Endothelial cell of umbilical vein (primary cell): ENCODE results near the gene ZNF813. TPM values are rescaled to one million over a fixed set of nuclear protein-coding genes. Genes with fewer than 3 reads are reported as not detected.

Experiments used
- BruUV-seq: library from RNA; stranded (reverse); fragments of 400-500 nt; replicated peaks from 2 replicates; lab custom pipeline; 2021; lab: Mats Ljungman, UMichigan
- CTCF ChIA-PET: fragments of 300-600, 350-600 bp; sonication (Branson Sonifier 250); formaldehyde crosslinking; loops from one replicate; lab custom pipeline; 2021; ENCODE audit warnings: antibody characterized with exemption, inconsistent platforms; lab: Charles Lee
- POLR2A ChIA-PET: fragments of 300-600, 350-600 bp; sonication (Branson Sonifier 250); formaldehyde crosslinking; loops from one replicate; lab custom pipeline; 2021; ENCODE audit warnings: antibody characterized with exemption, inconsistent platforms; lab: Charles Lee
- DNase-seq: peaks from one replicate; pipeline ENCODE4 v3.0.0-alpha.2; 2011; ENCODE audit warnings: low read depth, low spot score
- FAIRE-seq: peaks from 2 replicates; lab custom pipeline; 2011; peaks lifted over from hg19 to GRCh38; lab: Jason Lieb, UNC
- H2AFZ ChIP-seq: 2 replicates; pipeline ENCODE4 v1.6.0; 2012; ENCODE audit warnings: low read depth, low read length, control low read depth, inconsistent platforms
- H3K27ac ChIP-seq: 2 replicates; pipeline ENCODE4 v1.5.1; 2011; ENCODE audit warnings: low read depth, mild to moderate bottlenecking, control low read depth, low read length, moderate library complexity; ENCODE audit not compliant: insufficient read depth
- H3K27me3 ChIP-seq, 2 experiments: 2 replicates each; pipeline versions ENCODE4 v1.6.0 to v1.6.1; 2011; ENCODE audit warnings: low read length in 2 of 2, mixed read lengths in 1 of 2; ENCODE audit not compliant: control insufficient read depth in 2 of 2, insufficient read depth in 2 of 2
- H3K36me3 ChIP-seq, 2 experiments: 2 replicates in 1 of 2; 3 replicates in 1 of 2; pipeline ENCODE4 v1.5.1; 2011; ENCODE audit warnings: low read length in 2 of 2, mild to moderate bottlenecking in 1 of 2, moderate library complexity in 1 of 2; ENCODE audit not compliant: control insufficient read depth in 2 of 2, insufficient read depth in 2 of 2; ENCODE audit errors: extremely low read depth in 1 of 2
- H3K4me1 ChIP-seq: 3 replicates; pipeline ENCODE4 v1.5.1; 2011; ENCODE audit warnings: mild to moderate bottlenecking, low read length; ENCODE audit not compliant: control insufficient read depth, insufficient read depth; ENCODE audit errors: extremely low read depth
- H3K4me2 ChIP-seq: 2 replicates; pipeline ENCODE4 v1.6.1; 2011; ENCODE audit warnings: low read length, control low read depth, mixed read lengths; ENCODE audit not compliant: insufficient read depth
- H3K4me3 ChIP-seq, 3 experiments: fragments of 200-600 bp in 1 of 3; sonication (generic), shearing (Covaris generic) in 1 of 3; replicated peaks in 1 of 3; 2 replicates each; pipeline ENCODE4 v1.5.1; 2011 to 2016; ENCODE audit warnings: control low read depth in 3 of 3, low read length in 3 of 3, mild to moderate bottlenecking in 2 of 3, inconsistent platforms in 1 of 3, low read depth in 1 of 3, moderate library complexity in 1 of 3; ENCODE audit not compliant: insufficient read depth in 1 of 3
- H3K79me2 ChIP-seq: 2 replicates; pipeline ENCODE4 v1.6.0; 2012; ENCODE audit warnings: low read length, inconsistent platforms; ENCODE audit not compliant: control insufficient read depth, insufficient read depth
- H3K9ac ChIP-seq: replicated peaks from 2 replicates; pipeline ENCODE3; 2011; ENCODE audit warnings: low read length, control low read depth; ENCODE audit not compliant: insufficient read depth; ENCODE audit errors: extremely low read depth
- H3K9me1 ChIP-seq: replicated peaks from 3 replicates; pipeline ENCODE4 v1.6.0; 2011; ENCODE audit warnings: mild to moderate bottlenecking, low read length; ENCODE audit not compliant: control insufficient read depth, insufficient read depth; ENCODE audit errors: extremely low read depth
- H3K9me3 ChIP-seq: replicated peaks from 2 replicates; pipeline ENCODE4 v1.5.1; 2012; ENCODE audit warnings: low read length, inconsistent platforms; ENCODE audit not compliant: control insufficient read depth, insufficient read depth
- H4K20me1 ChIP-seq: replicated peaks from 2 replicates; pipeline ENCODE3; 2011; ENCODE audit warnings: mild to moderate bottlenecking, low read length; ENCODE audit not compliant: control insufficient read depth, insufficient read depth; ENCODE audit errors: extremely low read depth
- EZH2 ChIP-seq: IDR thresholded peaks from 2 replicates; pipeline ENCODE4 v1.6.1; 2012; ENCODE audit warnings: borderline replicate concordance, low read depth, mild to moderate bottlenecking, moderate library complexity, low read length, inconsistent platforms; ENCODE audit not compliant: severe bottlenecking
- FOS ChIP-seq: IDR thresholded peaks from 2 replicates; pipeline ENCODE4 v1.6.1; 2011; ENCODE audit warnings: mild to moderate bottlenecking, low read length, moderate library complexity, borderline replicate concordance; ENCODE audit not compliant: insufficient read depth
- GATA2 ChIP-seq: IDR thresholded peaks from 2 replicates; pipeline ENCODE4 v1.7.0; 2011; ENCODE audit warnings: low read depth, mild to moderate bottlenecking, moderate library complexity, mixed read lengths, low read length; ENCODE audit not compliant: insufficient read length, insufficient read depth
- JUN ChIP-seq: IDR thresholded peaks from 2 replicates; pipeline ENCODE4 v1.6.1; 2011; ENCODE audit warnings: borderline replicate concordance, low read depth; ENCODE audit not compliant: insufficient read length, insufficient read depth
- MYC ChIP-seq: IDR thresholded peaks from one replicate; pipeline ENCODE4 v1.6.1; 2011; ENCODE audit warnings: mild to moderate bottlenecking, low read depth, low read length
- dilution Hi-C: fragments of 300-500 bp; cut with MboI; formaldehyde crosslinking; loops from one replicate; pipeline ENCODE4 v1.15.0; 2019; ENCODE audit warnings: low sequenced_read_pairs; ENCODE audit not compliant: extremely low pct_ligation_motif_present
- intact Hi-C: fragments of 100-400 bp; cut with micrococcal nuclease; formaldehyde crosslinking; loops from one replicate; pipeline ENCODE4 v1.10.0; 2022
- polyA plus RNA-seq, 4 experiments: library from polyadenylated mRNA; depleted of rRNA in 3 of 4; stranded (reverse) in 3 of 4; unstranded in 1 of 4; fragments of >200 nt; gene quantifications; 2 replicates each; pipeline versions ENCODE4 v1.2.1 to v1.2.3, GENCODE V29; 2011 to 2012; ENCODE audit warnings: missing spikeins in 1 of 4
- total RNA-seq: library from RNA; stranded (reverse); gene quantifications from 2 replicates; pipeline ENCODE4 v1.2.3, GENCODE V29; 2021
- TF ChIP-seq, protein P1 (sequence below), 2 donors: IDR thresholded peaks; 1 replicate in 1 of 2; 2 replicates in 1 of 2; pipeline ENCODE4 v1.5.1; 2011; ENCODE audit warnings: low read length in 2 of 2, mild to moderate bottlenecking in 2 of 2, moderate library complexity in 2 of 2, control low read depth in 1 of 2, inconsistent platforms in 1 of 2, low read depth in 1 of 2; ENCODE audit not compliant: insufficient read depth in 1 of 2; ENCODE audit errors: extremely low read depth in 1 of 2

Gene ZNF813
- total and polyA plus RNA-seq, 2 donors (not counting 3 experiments of a cell fraction or from before 2014, with no cell fraction given): 0.47 to 2.3 TPM

DNA sequence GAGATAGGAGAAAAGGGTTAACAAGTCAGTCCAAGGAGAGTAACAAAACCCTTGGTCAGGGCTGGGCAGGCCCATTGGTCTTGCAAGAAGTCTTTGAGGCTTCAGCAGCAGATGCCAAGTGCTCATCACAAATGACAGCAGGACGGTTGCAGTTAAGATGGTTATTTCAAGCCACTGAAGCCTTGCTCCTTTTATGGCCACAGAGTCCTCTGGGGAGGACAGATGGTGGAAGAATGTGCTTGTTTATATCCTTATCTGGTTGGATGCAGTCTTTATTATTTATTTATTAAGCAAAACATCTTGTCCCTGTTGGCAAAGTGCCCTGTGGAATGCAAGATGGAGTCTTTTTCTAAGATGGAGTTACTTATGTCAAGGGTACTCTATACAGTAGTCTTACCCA, 51.2 kb downstream of the ZNF813 start:
- POLR2A ChIA-PET: no interaction called here
- Histone ChIP-seq H3K9me3 (no peaks in the 10 kb centered on the region), H3K4me1 (peaks cover 8% of the 10 kb centered on the region), H3K27ac (no peak overlapping the region), H3K9ac (no peak overlapping the region), H4K20me1 (no peaks in the 10 kb centered on the region), H3K36me3 (no peaks in the 10 kb centered on the region), H3K4me3 (no peak overlapping the region), H2AFZ (no peak overlapping the region), H3K27me3 (no peaks in the 10 kb centered on the region), H3K79me2 (peaks cover 5% of the 10 kb centered on the region), H3K4me2 (no peak overlapping the region), H3K9me1 (no peaks in the 10 kb centered on the region)
- FAIRE-seq (no peak), DNase-seq (no peak)
- dilution Hi-C loops: no loop called here
- intact Hi-C loops: loop anchor here (10.0 kb wide), 1 partner anchor 226 kb away; no protein-coding TSS in a partner anchor
- no TSS peak for BruUV-seq
- CTCF ChIA-PET: no interaction called here
- TF ChIP-seq JUN: no peak

DNA sequence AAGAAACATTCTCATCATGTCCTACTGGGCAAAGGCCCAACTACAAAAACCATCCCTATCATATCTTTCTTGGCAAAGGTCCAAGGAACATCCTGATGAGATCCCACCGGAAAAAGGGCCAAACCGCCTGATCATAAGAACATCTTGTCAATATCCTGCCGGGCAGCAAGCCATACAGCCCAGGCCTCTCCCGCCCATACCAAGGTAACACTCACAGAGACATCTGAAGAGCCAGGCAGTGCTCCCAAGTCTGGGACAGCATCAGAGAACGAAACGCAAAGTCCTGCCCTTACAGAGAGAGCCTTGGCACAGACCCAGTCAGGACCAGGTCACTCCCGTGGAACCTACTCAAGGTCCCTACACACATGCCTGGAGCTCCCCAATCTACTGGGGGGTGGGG, 51.9 kb downstream of the ZNF813 start:
- CTCF ChIA-PET: no interaction called here
- dilution Hi-C loops (no loop called here), intact Hi-C loops (loop anchor here (10.0 kb wide), 1 partner anchor 225 kb away; no protein-coding TSS in a partner anchor)
- Histone ChIP-seq H3K9me1 (no peaks in the 10 kb centered on the region), H3K4me3 (no peak overlapping the region), H3K27me3 (no peaks in the 10 kb centered on the region), H3K9me3 (no peaks in the 10 kb centered on the region), H3K27ac (no peak overlapping the region), H3K9ac (no peak overlapping the region), H3K79me2 (peaks cover 5% of the 10 kb centered on the region), H4K20me1 (no peaks in the 10 kb centered on the region), H3K4me1 (peaks cover 8% of the 10 kb centered on the region), H3K4me2 (no peak overlapping the region), H3K36me3 (no peaks in the 10 kb centered on the region), H2AFZ (no peak overlapping the region)
- BruUV-seq: no TSS peak
- no peak for FAIRE-seq
- TF ChIP-seq MYC (no peak), EZH2 (no peak), FOS (no peak), GATA2 (no peak), JUN (no peak)
- TF ChIP-seq, protein P1, sequence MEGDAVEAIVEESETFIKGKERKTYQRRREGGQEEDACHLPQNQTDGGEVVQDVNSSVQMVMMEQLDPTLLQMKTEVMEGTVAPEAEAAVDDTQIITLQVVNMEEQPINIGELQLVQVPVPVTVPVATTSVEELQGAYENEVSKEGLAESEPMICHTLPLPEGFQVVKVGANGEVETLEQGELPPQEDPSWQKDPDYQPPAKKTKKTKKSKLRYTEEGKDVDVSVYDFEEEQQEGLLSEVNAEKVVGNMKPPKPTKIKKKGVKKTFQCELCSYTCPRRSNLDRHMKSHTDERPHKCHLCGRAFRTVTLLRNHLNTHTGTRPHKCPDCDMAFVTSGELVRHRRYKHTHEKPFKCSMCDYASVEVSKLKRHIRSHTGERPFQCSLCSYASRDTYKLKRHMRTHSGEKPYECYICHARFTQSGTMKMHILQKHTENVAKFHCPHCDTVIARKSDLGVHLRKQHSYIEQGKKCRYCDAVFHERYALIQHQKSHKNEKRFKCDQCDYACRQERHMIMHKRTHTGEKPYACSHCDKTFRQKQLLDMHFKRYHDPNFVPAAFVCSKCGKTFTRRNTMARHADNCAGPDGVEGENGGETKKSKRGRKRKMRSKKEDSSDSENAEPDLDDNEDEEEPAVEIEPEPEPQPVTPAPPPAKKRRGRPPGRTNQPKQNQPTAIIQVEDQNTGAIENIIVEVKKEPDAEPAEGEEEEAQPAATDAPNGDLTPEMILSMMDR (IDR thresholded peaks at IDR 0.05; ENCODE audit: extremely low read depth in 1 of 2, insufficient read depth in 1 of 2, low read depth in 1 of 2, low read length in 2 of 2): no peak
- DNase-seq: no peak
- POLR2A ChIA-PET: no interaction called here
